Lung (tissue), 12 donors: ENCODE measurements around the gene CTPS2. TPM values are rescaled to one million over a fixed set of nuclear protein-coding genes. Genes with fewer than 3 reads are reported as not detected.

ENCODE experiments used
- ATAC-seq: fragments of 200-7000 bp; cut with Tn5 transposase; one replicate; pipeline ENCODE4 v1.9.1; 2020; ENCODE audit warnings: moderate number of reproducible peaks; ENCODE audit not compliant: insufficient read depth, low FRiP score
- DNase-seq, 3 donors: peaks; one replicate each; pipeline ENCODE4 v3.0.0-alpha.2; 2013 to 2017
- H3K27ac ChIP-seq, 2 donors: one replicate each; pipeline ENCODE4 v1.5.1; 2013; ENCODE audit warnings: mild to moderate bottlenecking in 2 of 2, moderate library complexity in 2 of 2, control low read depth in 1 of 2, inconsistent platforms in 1 of 2, low read depth in 1 of 2, low read length in 1 of 2
- H3K27me3 ChIP-seq, 3 donors: one replicate each; pipeline ENCODE4 v1.5.1; 2013; ENCODE audit warnings: low read length in 2 of 3; ENCODE audit not compliant: control insufficient read depth in 3 of 3, insufficient read depth in 3 of 3
- H3K36me3 ChIP-seq, 4 donors: one replicate each; pipeline ENCODE4 v1.5.1; 2013; ENCODE audit warnings: low read length in 4 of 4, mild to moderate bottlenecking in 1 of 4, moderate library complexity in 1 of 4; ENCODE audit not compliant: control insufficient read depth in 4 of 4, insufficient read depth in 4 of 4
- H3K4me1 ChIP-seq, 5 donors: one replicate each; pipeline ENCODE4 v1.5.1; 2013; ENCODE audit warnings: low read length in 5 of 5, mild to moderate bottlenecking in 2 of 5, moderate library complexity in 1 of 5; ENCODE audit not compliant: control insufficient read depth in 5 of 5, insufficient read depth in 5 of 5
- H3K4me3 ChIP-seq: one replicate; pipeline ENCODE4 v1.5.1; 2013; ENCODE audit warnings: mild to moderate bottlenecking, control low read depth, moderate library complexity
- H3K9ac ChIP-seq, 2 donors: one replicate each; pipeline ENCODE4 v1.5.1; 2013; ENCODE audit warnings: low read length in 2 of 2, control low read depth in 1 of 2; ENCODE audit not compliant: insufficient read depth in 1 of 2
- H3K9me3 ChIP-seq, 4 donors: one replicate each; pipeline ENCODE4 v1.5.1; 2013; ENCODE audit warnings: low read length in 3 of 4, mild to moderate bottlenecking in 1 of 4, moderate library complexity in 1 of 4; ENCODE audit not compliant: control insufficient read depth in 4 of 4, insufficient read depth in 3 of 4
- WGBS, 2 donors: extraction: QIAGEN DNeasy Blood & Tissue Kit; methylation state at CpG; one replicate each; pipeline ENCODE4 v1.1.7; 2013; 5-methylcytosine and 5-hydroxymethylcytosine counted together
- polyA plus RNA-seq, 2 donors: library from polyadenylated mRNA; stranded (reverse); fragments of 200-250 nt; gene quantifications; one replicate each; pipeline ENCODE4 v1.2.1, GENCODE V29; 2013
- total RNA-seq, 2 donors: library from RNA; depleted of rRNA in 1 of 2; stranded (reverse); fragments of >200 nt in 1 of 2; gene quantifications; one replicate each; pipeline ENCODE4 v1.2.1, GENCODE V29; 2014 to 2021
- TF ChIP-seq, protein P1 (sequence below): IDR thresholded peaks from 2 replicates; pipeline ENCODE4 v1.5.1; 2012; ENCODE audit warnings: mild to moderate bottlenecking; ENCODE audit errors: control extremely low read depth, extremely low read depth
- donor health status: control.
- donor health status: control.
- donor health status: Bipolar disorder and iron deficiency.
- donor health status: healthy.
- donor health status: DM: yes; HTN: yes; CAD: no.

CTPS2 gene
- total and polyA plus RNA-seq, 4 donors, result 4.2 to 36.8 (median 9.9) TPM

DNA sequence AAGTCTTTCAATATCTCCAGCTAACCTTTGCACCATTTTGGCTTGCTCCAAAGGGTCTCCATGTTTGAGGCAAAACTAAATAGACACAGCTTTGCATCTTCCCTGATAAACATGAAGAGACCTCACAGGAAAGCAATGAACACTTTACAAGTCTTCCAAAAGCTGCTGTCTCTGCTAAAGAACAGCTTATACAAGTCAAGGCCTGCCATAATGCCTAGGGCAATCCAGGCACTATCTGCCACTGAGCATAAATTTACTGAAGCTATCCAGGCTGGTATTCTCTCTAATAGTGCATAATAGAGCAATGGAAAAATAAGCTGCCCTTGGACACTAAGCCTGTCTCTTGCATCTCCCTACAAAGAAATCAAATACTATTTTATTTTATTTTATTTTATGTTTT, 122.6 kb downstream of the CTPS2 start:
- DNase-seq, result no peak
- Histone ChIP-seq H3K4me3 (no peak overlapping the region), H3K27me3 (peaks cover 0 to 16% (median 12%) of the 10 kb centered on the region in 3 donors), H3K9me3 (peaks cover 0 to 1% (median 0%) of the 10 kb centered on the region in 4 donors), H3K4me1 (peaks cover 0 to 5% (median 0%) of the 10 kb centered on the region in 5 donors), H3K36me3 (no peaks in the 10 kb centered on the region), H3K27ac (no peak overlapping the region), H3K9ac (no peak overlapping the region)
- TF ChIP-seq, protein P1, sequence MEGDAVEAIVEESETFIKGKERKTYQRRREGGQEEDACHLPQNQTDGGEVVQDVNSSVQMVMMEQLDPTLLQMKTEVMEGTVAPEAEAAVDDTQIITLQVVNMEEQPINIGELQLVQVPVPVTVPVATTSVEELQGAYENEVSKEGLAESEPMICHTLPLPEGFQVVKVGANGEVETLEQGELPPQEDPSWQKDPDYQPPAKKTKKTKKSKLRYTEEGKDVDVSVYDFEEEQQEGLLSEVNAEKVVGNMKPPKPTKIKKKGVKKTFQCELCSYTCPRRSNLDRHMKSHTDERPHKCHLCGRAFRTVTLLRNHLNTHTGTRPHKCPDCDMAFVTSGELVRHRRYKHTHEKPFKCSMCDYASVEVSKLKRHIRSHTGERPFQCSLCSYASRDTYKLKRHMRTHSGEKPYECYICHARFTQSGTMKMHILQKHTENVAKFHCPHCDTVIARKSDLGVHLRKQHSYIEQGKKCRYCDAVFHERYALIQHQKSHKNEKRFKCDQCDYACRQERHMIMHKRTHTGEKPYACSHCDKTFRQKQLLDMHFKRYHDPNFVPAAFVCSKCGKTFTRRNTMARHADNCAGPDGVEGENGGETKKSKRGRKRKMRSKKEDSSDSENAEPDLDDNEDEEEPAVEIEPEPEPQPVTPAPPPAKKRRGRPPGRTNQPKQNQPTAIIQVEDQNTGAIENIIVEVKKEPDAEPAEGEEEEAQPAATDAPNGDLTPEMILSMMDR, result no peak
- no peak for ATAC-seq

DNA sequence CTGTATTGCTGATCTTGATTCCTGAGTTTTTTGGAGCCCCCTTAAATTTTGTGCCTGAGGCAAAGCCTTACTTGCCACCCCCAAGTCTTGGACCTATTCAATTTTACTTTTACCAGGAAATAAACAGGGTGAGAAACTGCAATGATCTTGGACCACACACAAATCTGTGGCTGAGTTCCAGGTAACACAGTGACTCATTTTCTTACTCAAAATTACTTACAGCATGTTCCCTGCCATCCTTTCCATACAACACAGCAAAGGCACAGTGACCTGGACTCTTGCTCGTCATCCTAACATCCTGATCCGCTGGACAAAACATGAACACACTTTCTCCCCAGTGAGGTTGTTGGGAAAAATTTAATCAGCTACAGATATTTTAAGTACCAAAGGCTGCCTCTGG, 123.3 kb downstream of the CTPS2 start:
- Histone ChIP-seq H3K9ac (no peak overlapping the region), H3K27me3 (peaks cover 0 to 16% (median 11%) of the 10 kb centered on the region in 3 donors), H3K4me3 (no peak overlapping the region), H3K36me3 (no peaks in the 10 kb centered on the region), H3K27ac (peak overlapping the region in 1 of 2 donors; percentile 9), H3K9me3 (peaks cover 0 to 1% (median 0%) of the 10 kb centered on the region in 4 donors), H3K4me1 (peaks cover 0 to 5% (median 0%) of the 10 kb centered on the region in 5 donors)
- DNase-seq (no peak), ATAC-seq (no peak)
- TF ChIP-seq, protein P1, result no peak
- 83 to 96% methylated on average over 2 of the region's 2 CpGs for WGBS, 2 donors

DNA sequence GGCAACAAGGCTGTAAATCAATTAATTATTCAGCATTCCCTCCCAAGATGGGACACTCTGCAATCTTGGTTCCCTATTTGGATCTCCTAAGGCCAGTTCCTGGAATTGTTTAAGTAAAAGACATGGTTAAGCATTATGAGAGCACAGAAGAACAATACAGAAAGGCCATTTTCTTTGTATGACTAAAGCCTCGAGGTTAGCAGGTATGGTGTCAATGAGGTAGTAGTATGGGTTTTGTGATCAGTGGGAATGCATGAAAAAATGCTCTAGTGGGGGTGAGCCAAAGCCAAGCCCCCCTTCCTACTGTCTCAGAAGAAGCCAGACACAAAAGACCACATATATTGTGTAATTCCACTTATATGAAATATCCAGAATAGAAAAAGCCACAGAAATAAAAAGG, 124.2 kb downstream of the CTPS2 start:
- H3K4me1 ChIP-seq, result peaks cover 0 to 5% (median 0%) of the 10 kb centered on the region in 5 donors
- DNase-seq (no peak), ATAC-seq (no peak)
- H3K4me3 ChIP-seq, result no peak overlapping the region
- H3K9me3 ChIP-seq, result peaks cover 0 to 1% (median 0%) of the 10 kb centered on the region in 4 donors
- 82 to 92% methylated on average over 1 of the region's 1 CpG for WGBS, 2 donors
- no peak overlapping the region for H3K27ac ChIP-seq
- H3K27me3 ChIP-seq, result peaks cover 0 to 16% (median 11%) of the 10 kb centered on the region in 3 donors
- TF ChIP-seq, protein P1, result no peak
- no peak overlapping the region for H3K9ac ChIP-seq
- H3K36me3 ChIP-seq, result no peaks in the 10 kb centered on the region

DNA sequence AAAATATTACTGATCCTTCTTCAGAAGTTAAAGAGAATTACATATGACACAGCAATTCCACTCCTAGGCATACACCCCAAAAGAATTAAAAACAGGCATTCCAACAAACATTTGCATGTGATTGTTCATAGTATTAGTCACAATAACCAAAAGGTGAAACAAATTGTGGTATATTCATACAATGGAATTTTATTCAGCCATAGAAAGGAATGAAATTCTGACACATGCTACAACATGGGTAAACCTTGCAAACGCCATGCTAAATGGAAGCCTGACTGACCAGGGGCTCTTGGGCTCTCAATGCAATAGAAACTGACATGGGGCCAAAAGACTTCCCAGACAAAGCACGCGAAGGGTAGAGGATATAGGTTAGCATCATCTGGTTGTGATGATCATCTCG, 124.6 kb downstream of the CTPS2 start:
- Histone ChIP-seq H3K36me3 (no peaks in the 10 kb centered on the region), H3K4me1 (peaks cover 0 to 5% (median 0%) of the 10 kb centered on the region in 5 donors), H3K27me3 (peaks cover 0 to 16% (median 11%) of the 10 kb centered on the region in 3 donors), H3K9me3 (peaks cover 0 to 1% (median 0%) of the 10 kb centered on the region in 4 donors), H3K9ac (no peak overlapping the region), H3K4me3 (no peak overlapping the region), H3K27ac (no peak overlapping the region)
- 92 to 96% methylated on average over 4 of the region's 4 CpGs for WGBS, 2 donors
- TF ChIP-seq, protein P1, result no peak
- no peak for DNase-seq
- no peak for ATAC-seq
